NCI-H128 (cell line): Measurements from ENCODE around the gene PI4K2A.

ENCODE experiments used
- DNase-seq: peaks from one replicate; lab custom pipeline; 2025; ENCODE audit not compliant: unreplicated experiment; lab: John Stamatoyannopoulos, UW

Gene PI4K2A

GRCh38 chr10:97640174-97640867, at the start of gene PI4K2A:
Gene PI4K2A, plus strand, starts transcription at chr10:97640671. Its CDS starts 72 bp downstream, at chr10:97640743.
- peak; percentile 93 for DNase-seq

- no peak for DNase-seq
These were observed 49.5 kb upstream of the PI4K2A start for GRCh38 chr10:97590748-97591495.

DNA sequence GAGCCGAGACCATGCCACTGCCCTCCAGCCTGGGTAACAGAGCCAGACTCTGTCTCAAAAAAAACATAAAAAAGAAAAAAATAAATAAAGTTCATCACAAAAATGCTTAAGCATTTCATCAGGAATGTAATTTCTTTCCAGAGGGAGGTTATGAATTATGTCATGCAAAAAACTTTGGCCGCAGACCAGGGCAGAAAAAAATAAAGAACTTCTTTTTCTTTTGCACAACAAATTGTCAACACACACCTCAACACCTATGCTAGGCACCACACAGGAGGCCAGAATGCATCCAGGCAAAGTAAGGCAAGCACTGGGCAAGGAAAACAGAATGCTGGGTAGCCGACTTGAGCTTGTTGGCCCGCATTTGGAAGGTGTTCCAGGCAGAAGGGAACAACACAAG, 47.0 kb upstream of the PI4K2A start:
- DNase-seq = no peak

GRCh38 chr10:97596101-97597082, 44.1 kb upstream of the PI4K2A start:
- no peak for DNase-seq

DNA sequence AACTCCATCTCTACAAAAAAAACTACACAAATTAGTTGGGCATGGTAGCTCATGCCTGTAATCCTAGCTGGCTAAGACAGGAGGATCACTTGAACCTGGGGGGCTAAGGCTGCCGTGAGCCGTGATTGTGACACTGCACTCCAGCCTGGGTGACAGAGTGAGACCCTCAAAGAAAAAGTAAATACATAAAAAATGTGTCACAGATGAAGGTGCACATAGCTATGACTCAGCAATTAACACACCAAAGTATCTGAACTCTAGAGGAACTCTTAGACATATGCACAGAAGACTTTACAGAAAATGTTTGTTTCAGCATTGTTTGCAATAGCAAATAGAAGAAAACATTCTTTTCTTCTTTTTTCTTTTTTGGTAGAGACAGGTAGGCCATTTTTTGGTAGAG, 42.7 kb upstream of the PI4K2A start:
- no peak for DNase-seq

- DNase-seq = no peak
These were observed 41.8 kb upstream of the PI4K2A start for GRCh38 chr10:97598407-97599271.

- no peak for DNase-seq
These were observed 41.2 kb upstream of the PI4K2A start for GRCh38 chr10:97599272-97599619.

DNA sequence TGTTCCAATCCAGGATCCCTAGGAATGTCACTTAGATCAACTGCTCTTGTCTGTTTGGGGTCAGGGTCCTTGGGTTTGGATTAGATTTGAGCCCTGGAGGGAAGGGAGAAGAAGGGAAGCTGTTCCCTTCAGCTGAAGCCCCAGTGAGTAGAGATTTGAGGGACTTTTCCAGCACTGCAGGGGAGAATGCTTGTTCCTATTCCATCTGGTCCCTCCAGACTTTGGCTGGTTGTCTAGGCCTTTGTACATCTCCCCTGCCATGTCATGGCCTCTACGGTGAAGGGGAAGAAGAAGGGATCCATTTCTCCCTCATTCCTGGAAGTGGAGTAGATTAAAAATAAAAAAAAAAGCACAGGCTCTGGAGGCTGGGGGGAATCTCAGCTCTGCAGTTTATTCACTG, 39.9 kb upstream of the PI4K2A start:
- DNase-seq = no peak

GRCh38 chr10:97601268-97602215, 38.9 kb upstream of the PI4K2A start:
- no peak for DNase-seq

DNA sequence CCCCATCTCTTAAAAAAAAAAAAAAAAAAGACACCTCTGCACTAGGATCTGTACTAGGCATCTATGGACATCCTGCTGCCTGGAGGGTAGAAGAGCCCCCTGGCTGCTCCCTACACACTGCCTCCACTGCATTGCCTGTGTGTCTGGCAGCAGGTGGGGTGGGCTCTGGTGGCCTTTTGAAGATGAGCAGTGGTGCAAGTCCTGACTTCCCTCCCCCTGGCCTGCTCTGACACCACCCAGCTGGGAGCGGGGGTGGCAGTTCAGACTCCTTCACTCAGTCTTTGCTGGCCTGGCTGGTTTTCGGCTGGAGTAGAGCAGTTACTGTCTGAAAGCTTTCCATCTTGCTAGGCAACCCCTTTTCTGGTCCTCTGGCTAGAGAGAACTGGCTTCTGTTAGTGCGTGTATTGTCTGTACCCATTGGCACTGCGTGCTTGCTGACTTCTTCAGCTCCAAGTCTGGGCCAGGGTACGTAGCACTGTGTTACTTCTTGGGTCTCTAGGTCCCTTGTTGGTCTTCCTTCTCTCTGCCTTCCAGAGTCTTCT, 33.3 kb upstream of the PI4K2A start:
- no peak for DNase-seq

DNA sequence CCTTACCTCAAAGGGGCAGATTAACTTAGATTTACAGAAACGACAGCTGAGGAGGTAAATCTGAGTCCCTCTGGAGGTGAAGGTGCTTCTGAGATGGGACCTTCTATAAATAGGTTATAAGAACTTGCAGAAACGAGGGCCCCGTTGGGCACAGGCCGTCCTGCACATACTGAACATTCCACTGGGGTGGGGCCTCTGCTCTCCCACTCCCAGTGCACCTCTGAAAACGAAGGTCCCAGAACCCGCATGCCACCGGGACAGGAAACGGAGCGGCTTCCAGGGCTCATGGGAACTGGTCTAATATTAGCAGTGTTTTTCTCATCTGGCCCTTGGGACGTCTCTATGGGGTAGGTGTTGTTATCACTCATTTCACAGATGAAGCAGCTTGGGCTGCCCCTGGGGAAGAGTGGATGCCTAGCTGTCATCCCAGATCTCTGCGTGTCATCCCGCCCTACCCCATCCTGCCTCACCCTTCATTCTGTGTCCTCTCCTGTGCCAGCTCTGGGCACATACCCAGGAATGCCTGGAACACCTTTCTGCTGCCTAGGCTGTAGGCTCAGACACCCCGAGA, 31.4 kb upstream of the PI4K2A start:
- DNase-seq = no peak

DNA sequence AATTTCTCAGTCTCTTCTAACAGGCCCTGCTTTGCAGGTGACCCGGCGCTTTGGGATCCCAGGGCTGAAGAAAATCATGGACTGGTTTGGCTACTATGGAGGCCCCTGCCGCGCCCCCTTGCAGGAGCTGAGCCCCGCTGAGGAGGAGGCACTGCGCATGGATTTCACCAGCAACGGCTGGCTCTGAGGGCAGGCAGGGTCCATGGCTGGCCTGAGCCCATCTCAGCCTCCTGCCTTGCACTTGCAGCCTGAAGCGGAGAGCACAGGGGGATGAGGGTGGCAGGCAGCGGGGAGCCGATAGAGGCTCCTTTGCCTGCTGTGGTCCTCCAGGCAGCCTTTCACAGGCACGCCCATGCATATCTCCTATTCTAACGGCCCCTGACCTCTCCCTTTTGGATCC, 29.0 kb upstream of the PI4K2A start:
- DNase-seq = no peak

DNA sequence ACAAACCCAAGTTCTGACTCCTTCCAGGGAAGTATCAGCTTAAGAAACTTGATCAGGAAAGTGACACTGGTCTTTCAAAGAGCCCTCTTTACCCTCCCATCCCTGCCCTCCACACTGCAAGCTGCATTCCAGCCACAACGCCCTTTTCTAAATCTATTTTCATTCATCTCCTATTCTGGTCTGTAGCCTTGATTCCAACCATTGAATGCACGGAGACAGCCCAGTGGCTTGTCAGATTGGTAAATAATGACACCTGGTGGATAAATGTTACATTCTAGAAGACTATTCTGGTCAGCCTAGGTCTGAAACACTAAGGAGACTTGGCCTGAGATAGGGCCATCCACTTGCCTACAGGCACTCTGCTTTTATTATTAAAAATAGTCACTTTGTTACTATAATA, 28.1 kb upstream of the PI4K2A start:
- no peak for DNase-seq

DNA sequence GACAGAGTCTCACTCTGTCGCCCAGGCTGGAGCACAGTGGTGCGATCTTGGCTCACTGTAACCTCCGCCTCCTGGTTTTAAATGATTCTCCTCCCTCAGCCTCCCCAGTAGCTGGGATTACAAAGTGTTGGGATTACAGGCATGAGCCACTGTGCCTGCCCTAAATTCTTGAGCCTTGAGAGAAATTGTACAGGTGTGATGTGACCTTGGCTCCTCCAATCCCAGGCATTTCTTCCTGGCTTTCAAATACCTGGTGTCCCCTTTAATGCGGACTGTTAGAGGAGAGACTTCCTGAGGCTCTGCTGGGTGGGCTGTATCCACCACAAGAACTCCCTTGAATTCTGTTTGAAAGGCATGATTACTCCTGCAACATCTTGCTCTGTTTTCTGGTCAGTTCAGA, 22.2 kb upstream of the PI4K2A start:
- DNase-seq = no peak

GRCh38 chr10:97618733-97619132, 21.7 kb upstream of the PI4K2A start:
- no peak for DNase-seq

- no peak for DNase-seq
These were observed 17.2 kb upstream of the PI4K2A start for GRCh38 chr10:97623277-97623676.

DNA sequence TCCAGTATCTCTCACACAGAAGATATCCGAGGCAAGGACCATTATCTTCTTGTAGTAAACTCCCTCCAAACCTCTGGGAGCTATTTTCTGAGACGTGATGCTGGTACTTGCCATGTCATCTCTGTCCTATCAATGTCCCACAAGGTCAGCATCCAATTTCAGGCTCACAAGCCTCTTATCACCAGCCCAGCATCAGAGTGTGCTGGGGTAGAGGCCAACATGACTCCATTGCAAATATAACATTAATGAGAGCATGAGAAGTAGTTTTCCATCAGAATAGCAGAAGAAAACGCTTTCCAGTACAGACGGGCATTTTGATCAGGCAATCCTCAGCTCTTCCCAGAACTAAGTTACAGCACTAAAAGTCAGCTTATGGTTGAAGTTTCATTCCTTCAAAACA, 12.7 kb upstream of the PI4K2A start:
- no peak for DNase-seq

DNA sequence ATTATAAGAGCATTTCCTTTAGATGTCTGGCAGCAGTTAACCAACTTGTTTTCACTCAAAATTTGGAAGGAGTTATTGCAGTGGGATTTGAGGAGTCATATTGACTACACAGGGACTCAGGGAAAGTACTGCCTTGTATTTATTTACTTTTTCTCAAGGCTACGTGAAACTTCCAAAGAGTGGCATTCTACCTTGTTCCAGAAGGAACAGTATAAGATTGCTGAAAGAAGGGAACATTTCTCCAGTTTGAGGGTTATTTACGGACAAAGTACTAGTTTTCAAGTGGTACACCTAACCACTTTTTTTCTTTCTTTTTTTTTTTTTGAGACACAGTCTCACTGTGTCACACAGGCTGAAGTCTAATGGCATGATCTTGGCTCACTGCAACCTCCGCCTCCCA, 12.2 kb upstream of the PI4K2A start:
- no peak for DNase-seq

DNA sequence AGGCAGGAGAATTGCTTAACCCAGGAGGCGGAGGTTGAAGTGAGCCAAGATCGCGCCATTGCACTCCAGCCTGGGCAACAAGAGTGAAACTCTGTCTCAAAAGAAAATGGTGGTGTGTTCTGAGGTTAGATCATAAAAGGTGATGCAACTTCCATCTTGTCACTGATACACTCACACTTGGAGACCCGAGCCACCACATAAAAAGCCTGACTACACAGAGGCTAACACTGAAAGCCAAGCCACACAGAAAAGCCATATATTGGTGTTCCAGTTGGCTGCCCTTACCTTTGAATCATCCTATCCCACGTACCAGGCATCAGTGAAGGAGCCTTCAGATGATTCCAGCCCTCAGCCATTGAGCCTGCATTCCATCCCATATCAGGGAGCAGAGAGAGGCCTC, 11.2 kb upstream of the PI4K2A start:
- DNase-seq = no peak
